ENCODE data around the gene AIF1.

- no peak for TF ChIP-seq CTCF (conservative IDR thresholded peaks at IDR 0.05; ENCODE audit: low read depth, low read length)
- no peak for TF ChIP-seq EZH2 (IDR thresholded peaks at IDR 0.05; ENCODE audit: low read length, unreplicated experiment)
Measured at GRCh38 chr6:31639043-31639442, 24.0 kb downstream of the AIF1 start.

All from PC-3 (cell line).